Caki2 (cell line): ENCODE measurements around the gene RB1. TPM values are rescaled to one million over a fixed set of nuclear protein-coding genes. Genes with fewer than 3 reads are reported as not detected.

Source experiments
- DNase-seq: peaks from one replicate; pipeline ENCODE4 v3.0.0-alpha.2; 2015; ENCODE audit warnings: low read depth
- in situ Hi-C: cut with HindIII; loops from 2 replicates; pipeline ENCODE4 v1.10.0; 2016; ENCODE audit warnings: low sequenced_read_pairs, low pct_unique_long_range_greater_than_20kb, mixed read lengths
- total RNA-seq: library from RNA; depleted of rRNA; stranded (reverse); fragments of >200 nt; shearing (Covaris generic); gene quantifications from 2 replicates; pipeline ENCODE4 v1.2.3, GENCODE V29; 2014; ENCODE audit warnings: low replicate concordance

Gene RB1
- total RNA-seq, 1 experiment from 2014 or later: 18.6 TPM

DNA sequence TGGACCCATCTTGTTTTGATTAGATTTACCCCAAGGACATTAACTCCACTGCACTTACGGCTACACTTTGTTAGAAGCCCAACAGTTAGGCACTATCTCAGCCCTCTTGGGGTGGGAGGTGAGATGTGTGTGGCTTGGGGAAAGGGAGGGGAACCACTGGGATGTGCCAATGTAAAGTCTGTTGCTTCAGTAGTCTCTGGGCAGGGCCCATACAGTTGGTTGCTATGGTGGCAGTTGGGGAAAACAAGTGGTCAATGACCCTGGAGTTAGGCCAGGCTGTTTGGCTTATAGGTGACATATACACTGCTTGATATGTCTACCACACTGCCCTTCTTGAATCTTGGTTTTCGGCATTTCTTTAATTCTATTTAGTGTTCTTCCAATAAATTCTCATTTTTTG, 8.9 kb upstream of the RB1 start:
- in situ Hi-C loops: no loop called here
- DNase-seq: no peak

DNA sequence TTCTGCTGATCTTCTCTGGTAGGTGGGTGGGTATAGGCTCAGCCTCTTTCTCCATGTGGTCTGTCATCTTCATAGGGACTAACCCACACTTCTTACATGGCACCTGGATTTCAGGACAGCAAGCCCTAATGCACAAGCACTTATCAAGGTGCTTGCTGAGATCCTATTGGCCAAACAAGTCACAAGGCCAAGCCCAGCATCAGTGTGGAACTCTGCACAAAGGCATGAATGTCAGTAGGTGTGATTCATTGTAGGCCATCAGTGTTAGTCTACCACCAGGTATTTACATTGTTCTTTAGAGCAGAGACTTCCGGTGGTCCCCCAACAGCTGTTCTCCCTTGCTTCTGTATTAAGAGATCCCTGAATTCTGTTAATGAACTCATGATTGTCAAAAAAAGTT, 8.3 kb upstream of the RB1 start:
- no peak for DNase-seq
- in situ Hi-C loops: no loop called here

DNA sequence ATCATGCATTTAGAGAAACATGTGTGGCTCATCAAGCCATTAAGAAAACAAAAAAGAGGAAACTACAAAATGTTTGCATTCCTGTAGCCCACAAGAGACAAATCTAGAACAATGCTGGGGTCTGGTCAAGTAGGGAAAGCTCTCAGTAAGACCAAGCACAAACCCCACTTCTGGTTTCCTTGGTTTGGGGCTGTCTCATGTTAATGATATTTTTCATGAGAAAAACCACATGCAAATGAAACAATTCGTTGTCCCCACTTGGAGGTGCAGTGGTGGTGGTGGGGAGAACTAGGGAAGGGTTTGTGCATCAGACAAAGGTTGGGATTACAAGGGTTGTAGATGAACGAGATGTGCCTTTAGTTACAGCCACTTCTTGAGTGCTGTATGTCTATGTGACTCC, 7.0 kb upstream of the RB1 start:
- in situ Hi-C loops: no loop called here
- no peak for DNase-seq

DNA sequence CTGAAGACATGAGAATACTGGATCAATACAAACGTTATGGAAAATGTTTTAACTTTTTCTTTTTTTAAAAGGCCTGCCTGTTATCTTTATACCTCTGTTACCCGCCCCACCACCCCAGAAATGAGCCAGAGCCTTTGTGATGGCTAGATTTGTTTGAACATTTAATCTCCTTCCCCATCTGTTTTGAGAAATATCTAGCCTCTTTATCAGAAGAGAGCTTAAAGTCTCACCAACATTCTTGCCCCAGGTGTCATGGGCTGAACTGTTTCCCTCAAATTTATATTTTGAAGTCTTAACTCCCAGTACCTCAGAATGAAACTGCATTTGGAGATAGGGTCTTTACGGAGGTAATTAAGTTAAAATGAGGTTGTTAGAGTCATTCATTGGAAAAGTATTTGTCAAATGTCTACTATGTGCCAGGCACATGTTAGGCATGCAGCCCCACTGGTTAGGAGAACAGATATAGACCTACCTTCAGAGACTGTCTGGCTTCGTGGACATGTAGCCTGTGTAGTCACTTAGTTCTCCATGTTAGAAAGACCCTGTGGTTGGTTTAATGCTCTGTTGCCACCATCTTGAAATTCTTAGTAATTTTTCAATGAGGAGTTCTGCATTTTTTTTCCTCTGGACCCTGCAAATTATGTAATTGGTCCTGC, 6.3 kb upstream of the RB1 start:
- DNase-seq: no peak
- in situ Hi-C loops: no loop called here

DNA sequence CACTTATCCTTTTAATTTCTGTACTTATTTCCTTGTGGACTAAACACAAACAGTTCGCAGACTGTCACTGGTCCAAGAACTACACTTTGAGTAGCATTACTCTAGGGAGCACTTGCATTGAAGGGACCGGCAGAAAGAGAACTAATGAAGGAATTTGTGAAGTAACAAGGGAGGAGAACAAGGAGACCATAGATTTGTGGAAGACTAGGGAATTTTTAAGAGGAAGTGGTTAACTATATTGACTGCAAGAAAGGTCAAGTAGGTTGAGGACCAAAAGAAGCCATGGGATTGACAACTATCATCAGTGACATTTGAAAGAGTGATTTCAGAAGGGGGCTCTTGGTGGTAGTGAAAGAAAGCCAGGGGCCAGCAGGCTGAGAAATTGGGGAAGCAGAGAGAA, 4.0 kb upstream of the RB1 start:
- DNase-seq: no peak
- in situ Hi-C loops: no loop called here

DNA sequence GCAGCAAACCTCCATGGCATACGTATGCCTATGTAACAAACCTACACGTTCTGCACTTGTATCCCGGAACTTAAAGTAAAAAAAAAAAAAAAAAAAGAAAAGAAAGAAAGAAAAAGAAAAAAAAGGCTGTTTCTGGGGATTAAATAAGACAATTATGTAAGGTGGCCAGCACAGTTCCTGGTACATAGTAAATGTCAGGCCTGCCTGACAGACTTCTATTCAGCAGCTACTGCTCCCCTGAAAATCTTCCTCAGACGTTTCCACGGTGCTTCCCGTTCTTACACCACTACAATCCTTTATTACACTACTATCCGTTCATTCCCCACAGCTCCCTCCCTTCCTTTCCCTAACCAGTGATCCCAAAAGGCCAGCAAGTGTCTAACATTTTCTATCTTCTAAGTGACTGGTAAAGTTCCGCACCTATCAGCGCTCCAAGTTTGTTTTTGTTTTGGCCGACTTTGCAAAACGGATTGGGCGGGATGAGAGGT, 636 bp upstream of the RB1 start:
- in situ Hi-C loops: no loop called here
- DNase-seq: no peak

DNA sequence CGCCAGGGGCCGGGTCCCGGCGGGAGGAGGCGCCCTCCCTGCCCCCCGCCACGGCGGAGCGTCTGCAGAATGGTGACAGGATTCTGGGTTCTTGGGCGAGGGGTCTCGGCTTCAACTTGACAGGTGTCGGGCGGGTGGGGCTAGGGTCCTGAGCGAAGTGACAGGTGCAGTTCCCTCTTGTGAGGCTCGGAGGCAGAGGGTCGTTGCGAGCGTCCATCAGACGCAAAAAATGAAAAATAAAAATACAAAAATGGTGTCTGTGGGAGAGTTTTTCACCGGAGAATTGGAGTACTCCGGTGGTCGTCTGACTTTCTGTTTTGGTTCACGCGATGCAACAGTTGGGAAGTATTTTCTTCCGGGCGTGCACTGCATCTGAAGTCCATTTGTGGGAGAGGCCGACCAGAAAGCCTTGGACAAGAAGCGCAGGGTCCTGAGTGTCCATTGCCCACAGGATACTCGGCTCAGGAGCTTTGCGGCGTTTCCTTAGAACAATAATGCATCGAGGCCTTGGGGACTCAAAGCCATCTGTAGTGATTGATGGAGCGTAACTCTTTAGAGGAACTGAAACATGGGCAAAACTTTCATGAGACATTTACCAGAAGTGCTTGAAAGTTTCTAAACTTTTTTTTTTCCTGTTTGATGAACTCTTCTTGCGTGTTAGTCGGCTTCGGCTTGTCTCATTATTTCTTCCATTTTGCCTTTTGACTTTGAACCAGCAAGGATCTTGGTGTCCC, 759 bp downstream of the RB1 start:
- DNase-seq: peak; percentile 38
- in situ Hi-C loops: no loop called here

DNA sequence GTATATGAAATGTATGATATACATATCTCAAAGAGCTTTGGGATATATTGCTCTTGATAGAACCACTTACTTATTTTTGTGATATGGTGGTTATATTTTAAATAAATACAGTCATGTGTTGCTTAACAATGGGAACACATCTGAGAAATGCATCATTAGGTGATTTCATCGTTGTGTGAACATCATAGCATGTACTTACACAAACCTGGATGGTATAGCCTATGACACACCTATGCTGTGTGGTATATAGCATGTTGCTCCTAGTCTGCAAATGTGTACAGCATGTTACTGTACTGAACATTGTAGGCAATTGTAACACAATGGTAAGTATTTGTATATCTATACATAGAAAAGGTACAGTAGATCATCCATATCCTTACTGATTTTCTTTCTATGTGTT, 7.7 kb downstream of the RB1 start:
- DNase-seq: no peak
- in situ Hi-C loops: no loop called here

DNA sequence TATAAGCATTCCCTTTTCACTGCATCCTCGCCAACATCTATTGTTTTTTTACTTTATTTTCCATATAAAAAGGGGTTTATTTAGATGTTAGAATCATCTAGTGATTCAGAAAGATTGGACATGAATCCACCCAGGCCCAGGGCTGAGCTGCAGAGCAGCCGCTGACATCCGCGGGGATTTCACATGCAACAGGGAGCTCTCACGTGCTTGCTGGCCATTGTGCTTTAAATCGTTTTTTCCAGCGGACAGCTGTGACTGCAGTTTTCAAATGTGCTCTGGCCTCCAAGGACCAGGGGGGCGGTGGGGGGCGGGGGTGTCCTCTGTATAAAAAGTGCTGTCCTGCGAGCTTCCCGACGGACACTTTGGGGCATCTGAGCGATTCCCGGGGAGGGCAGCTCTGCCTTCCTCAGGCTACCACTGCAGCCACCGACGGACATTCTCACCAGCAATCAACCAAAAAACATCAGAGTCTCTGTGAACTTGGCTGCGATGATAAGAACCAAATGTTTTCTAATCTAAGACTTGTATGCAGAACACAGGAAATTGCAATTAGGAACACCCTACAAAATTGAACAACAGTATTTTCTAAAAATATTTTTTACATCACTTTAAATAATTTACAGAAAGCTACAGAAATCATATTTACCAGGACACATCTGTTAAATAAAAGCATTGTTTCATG, 12.6 kb downstream of the RB1 start:
- DNase-seq: no peak
- in situ Hi-C loops: no loop called here

DNA sequence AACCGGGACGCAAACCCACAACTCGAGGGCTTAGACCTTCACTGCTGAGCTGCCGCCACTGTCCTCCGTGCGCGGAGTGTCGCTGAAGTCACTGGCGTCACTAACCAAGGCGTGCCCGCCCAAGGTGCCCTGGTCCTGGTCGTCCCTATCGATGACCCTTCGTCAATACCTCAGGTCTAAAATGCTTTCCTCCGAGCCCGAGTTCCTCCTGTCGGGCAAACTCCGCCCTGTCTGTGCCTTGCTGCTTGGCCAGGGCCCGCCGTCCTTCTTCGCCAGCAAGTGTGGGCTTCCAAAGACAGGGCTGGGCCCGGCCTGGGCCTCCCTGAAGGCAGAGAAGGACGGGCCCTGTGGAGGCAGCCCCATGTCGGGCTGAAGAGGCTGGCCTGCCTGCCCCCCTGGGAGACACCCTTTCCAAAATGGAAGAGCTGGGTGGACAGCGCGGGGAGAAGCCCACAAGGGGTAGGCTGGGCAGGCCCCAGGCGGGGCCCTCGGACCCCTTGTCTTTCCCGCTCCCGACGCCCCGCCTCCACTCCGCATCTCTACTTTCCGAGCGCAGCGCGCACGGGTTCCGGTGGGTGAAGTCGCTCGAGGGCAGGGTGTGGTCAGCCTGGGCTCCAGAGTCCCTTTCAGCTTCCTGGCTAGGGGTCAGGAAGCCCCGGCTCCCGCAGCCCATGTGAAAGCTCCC, 13.4 kb downstream of the RB1 start:
- DNase-seq: no peak
- in situ Hi-C loops: no loop called here

DNA sequence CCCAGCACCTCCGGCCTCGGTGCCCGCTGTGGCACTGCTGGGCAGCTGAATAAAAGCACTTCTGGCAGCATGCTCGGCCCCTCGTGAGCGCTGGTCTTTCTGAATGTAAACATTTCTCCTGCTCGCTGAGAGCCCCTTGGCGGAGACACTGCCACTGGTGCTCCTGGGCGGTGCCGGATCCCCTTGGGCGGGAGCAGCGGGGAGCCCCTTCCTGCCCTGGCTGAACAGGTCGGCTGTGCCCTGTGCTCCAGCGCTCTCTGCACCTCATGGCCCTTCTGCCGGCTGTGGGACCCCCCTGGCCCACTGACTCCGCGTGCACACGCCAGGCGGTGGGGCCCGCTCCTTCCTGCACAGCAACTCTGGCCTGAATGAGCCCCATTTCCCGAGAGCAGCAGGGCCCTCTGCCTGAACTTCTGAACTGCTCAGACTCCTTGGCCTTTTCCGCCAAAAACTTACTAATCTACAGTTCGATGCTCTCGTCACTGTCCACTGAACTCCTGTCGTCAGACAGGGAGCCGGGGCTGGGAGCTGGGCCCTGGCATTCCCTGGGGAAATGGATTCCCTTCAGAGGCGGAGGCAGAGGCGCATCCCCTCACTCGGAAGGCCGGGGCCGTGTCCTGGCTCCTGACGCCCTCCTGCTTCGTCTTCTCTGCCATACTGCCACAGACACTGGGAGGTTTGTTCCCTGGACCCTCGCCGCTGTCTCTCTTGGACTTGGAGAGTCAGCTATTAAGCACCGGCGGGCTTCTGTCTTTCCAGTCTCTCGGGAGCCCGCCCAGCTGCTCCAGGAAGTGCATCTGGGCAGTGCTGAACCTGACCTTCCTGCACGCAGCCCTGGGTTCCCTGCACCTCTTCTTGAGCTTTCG, 14.2 kb downstream of the RB1 start:
- DNase-seq: no peak
- in situ Hi-C loops: no loop called here

DNA sequence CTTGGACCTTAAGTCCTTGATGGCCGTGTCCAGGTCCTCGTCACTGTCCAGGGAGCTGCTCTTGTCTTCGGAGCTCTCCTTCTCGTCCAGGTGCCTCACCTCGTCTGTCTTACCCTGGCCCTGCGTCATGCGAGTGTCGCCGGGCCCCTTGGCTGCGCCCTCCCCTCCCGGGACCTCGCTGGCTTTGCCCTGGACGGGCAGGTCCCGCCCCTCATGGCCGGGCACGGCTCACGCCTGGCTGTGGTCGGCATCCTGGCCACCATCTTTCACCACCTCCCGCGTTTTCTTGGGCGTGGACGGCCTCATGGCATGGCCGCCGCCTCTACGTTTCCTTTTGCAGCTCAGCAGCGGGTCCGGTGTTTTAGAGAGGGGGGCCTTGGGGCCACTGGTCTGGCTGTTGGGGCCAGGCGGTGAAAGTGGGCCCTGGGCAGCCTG, 14.8 kb downstream of the RB1 start:
- in situ Hi-C loops: no loop called here
- DNase-seq: no peak

DNA sequence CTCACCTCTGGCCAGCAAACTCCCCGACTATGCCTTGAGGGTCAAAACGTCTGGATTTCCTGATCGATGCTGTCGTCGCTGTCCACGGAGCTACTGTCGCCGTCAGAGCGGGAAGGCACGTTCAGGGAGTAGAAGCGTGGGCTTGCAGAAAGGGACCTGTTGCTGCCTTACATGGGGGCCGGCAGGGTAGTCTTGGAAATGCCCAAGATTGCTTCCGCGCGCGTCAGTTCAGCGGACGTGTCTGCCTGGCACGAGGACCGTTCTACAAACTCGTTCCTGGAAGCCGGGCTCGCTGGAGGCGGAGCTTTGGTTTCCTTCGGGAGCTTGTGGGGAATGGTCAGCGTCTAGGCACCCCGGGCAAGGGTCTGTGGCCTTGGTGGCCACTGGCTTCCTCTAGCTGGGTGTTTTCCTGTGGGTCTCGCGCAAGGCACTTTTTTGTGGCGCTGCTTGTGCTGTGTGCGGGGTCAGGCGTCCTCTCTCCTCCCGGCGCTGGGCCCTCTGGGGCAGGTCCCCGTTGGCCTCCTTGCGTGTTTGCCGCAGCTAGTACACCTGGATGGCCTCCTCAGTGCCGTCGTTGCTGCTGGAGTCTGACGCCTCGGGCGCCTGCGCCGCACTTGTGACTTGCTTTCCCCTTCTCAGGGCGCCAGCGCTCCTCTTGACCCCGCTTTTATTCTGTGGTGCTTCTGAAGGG, 15.4 kb downstream of the RB1 start:
- in situ Hi-C loops: no loop called here
- DNase-seq: no peak

DNA sequence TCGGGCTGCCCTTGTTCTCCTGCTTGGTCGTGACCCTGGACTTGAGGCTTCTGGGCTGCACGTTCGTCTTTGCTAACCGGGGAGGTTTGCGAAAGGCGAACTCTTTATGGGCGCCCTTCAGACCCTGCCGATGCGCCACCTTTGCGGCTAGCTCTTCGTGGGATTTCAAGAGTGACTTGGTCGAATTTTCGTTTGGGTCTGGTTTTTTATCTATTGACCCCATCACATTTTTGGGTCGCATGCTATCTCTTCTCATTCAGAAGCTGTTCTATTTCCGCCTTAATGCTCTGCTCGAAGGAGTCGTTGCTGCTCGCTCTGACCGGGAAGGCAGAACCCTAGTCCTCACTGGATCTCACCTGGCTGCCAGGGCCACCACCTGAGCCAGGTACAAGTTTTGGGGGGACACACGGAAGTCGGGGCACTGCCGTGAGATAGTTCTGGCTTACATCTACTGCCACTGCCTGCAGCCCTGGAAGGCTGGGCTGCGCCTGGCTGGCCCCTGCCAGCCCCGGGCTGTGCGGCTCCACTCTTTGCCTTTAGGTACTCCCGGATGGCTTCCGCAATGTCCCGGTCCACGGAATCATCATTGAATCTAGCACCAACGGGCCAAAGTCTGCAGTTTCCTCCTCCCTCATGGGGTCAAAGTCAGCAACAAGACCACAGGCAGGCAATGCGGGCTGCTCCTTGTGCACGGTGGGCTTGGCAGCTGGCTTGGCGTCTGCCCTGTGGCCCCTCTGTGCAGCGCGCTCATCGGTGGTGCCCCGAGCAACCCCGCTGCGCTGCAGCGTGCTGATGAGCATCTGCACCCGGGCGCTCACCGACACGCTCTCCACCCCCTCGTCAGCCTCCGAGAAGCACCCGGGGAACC, 16.2 kb downstream of the RB1 start:
- no peak for DNase-seq
- in situ Hi-C loops: no loop called here

DNA sequence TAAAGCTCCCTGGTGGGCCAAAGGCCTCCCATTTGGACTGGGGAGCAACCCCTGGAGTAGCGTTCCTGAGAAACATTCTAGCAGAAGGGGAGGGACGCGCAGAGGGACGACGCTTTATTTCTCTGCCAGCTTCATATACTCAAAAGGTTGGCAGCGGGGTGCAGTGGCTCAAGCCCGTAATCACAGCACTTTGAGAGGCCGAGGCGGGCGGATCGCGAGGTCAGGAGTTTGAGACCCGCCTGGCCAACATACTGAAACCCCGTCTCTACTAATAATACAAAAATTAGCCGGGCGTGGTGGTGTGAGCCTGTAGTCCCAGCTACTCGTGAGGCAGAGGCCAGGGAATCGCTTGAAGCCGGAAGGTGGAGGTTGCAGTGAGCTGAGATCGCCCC, 16.8 kb downstream of the RB1 start:
- in situ Hi-C loops: no loop called here
- no peak for DNase-seq

DNA sequence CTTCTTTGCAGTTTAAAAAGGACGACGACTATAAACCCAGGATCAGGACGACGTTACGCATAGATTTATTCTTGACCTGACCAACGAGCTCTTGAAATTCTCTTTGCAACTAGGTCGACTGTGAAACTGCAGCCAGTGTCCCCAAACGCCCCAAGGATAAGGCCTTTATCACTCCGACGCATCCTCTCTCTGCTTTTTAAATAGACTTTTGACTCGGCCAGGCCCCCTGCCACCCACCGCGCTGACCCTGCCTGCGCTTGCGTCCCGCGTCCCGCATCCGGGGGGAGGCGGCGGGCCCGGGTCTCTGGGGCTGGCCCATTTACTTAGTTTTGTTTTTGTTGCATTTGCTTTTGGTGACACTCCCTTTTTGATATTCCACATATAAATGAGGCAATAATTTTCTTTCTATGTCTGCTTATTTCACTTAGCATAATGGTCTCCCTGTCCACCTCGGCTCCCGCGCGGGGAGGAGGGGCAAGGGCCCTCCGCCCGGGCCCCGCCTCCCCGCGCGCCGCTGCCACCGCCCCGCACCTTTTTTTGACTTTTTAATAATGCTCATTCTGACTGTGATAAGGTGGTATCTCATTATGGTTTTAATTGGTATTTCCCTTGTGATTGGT, 17.4 kb downstream of the RB1 start:
- in situ Hi-C loops: no loop called here
- no peak for DNase-seq
